DOHH2 (cell line): ENCODE data around the gene ANOS1.

Source experiments
- EZH2phosphoT487 ChIP-seq: fragments of 200-600 bp; sonication (generic); IDR thresholded peaks from 2 replicates; pipeline ENCODE4 v1.6.1; 2017; ENCODE audit warnings: borderline replicate concordance, mild to moderate bottlenecking, antibody characterized with exemption, low read length, moderate library complexity, mixed read lengths
- TF ChIP-seq, protein P1 (sequence below): fragments of 200-600 bp; sonication (generic); IDR thresholded peaks from one replicate; pipeline ENCODE4 v1.5.1; 2014; ENCODE audit warnings: antibody characterized with exemption, mild to moderate bottlenecking, low read depth, low read length; ENCODE audit not compliant: poor library complexity, severe bottlenecking

DNA sequence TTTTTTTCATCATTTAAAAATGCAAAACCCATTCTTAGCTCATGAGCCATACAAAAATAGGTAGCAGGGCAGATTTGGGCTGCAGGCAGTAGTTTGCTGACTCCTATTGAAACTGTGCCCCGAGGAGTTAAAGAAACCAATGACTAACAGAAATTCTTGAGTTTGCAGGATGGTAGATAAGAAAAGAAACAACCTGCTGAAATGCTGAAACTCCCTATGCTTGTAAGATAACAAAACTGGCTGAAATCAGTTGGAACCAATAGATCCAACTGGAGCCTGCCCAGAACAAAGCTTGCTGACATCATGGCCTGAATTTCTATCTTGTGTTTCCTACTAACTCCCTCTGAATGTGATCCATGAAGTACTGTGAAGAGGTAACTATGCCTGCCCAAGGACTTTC is 68.6 kb downstream of the ANOS1 start:
- TF ChIP-seq, protein P1, sequence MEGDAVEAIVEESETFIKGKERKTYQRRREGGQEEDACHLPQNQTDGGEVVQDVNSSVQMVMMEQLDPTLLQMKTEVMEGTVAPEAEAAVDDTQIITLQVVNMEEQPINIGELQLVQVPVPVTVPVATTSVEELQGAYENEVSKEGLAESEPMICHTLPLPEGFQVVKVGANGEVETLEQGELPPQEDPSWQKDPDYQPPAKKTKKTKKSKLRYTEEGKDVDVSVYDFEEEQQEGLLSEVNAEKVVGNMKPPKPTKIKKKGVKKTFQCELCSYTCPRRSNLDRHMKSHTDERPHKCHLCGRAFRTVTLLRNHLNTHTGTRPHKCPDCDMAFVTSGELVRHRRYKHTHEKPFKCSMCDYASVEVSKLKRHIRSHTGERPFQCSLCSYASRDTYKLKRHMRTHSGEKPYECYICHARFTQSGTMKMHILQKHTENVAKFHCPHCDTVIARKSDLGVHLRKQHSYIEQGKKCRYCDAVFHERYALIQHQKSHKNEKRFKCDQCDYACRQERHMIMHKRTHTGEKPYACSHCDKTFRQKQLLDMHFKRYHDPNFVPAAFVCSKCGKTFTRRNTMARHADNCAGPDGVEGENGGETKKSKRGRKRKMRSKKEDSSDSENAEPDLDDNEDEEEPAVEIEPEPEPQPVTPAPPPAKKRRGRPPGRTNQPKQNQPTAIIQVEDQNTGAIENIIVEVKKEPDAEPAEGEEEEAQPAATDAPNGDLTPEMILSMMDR, result no peak
- TF ChIP-seq EZH2phosphoT487, result no peak
